H1 (cell line): ENCODE results near the gene CACNA1E. TPM values are rescaled to one million over a fixed set of nuclear protein-coding genes. Genes with fewer than 3 reads are reported as not detected.

Experiments used
- CTCF ChIA-PET: fragments of 300-600 bp; sonication (Branson Sonifier 250); formaldehyde crosslinking; loops from one replicate; lab custom pipeline; 2021; ENCODE audit not compliant: partially characterized antibody; lab: Charles Lee
- POLR2A ChIA-PET: fragments of 300-600 bp; sonication (Branson Sonifier 250); formaldehyde crosslinking; loops from one replicate; lab custom pipeline; 2021; ENCODE audit warnings: inconsistent platforms; ENCODE audit not compliant: partially characterized antibody; lab: Charles Lee
- DNase-seq, 2 experiments: peaks; one replicate each; pipeline versions ENCODE4 v3.0.0 to v3.0.0-alpha.2; 2010 to 2022; ENCODE audit warnings: low spot score in 2 of 2, low read depth in 1 of 2, mixed read lengths in 1 of 2
- FAIRE-seq: peaks from 2 replicates; lab custom pipeline; 2011; peaks lifted over from hg19 to GRCh38; lab: Jason Lieb, UNC
- H2AFZ ChIP-seq: 2 replicates; pipeline ENCODE4 v1.8.1; 2012; ENCODE audit warnings: low read length, inconsistent platforms
- H2AK5ac ChIP-seq: 2 replicates; pipeline ENCODE4 v1.6.1; 2013; ENCODE audit warnings: low read depth, low read length
- H2BK120ac ChIP-seq: replicated peaks from 2 replicates; pipeline ENCODE3; 2013; ENCODE audit warnings: low read depth, low read length, inconsistent platforms
- H2BK12ac ChIP-seq: 2 replicates; pipeline ENCODE4 v1.6.1; 2013; ENCODE audit warnings: low read depth, low read length
- H2BK15ac ChIP-seq: 2 replicates; pipeline ENCODE4 v1.6.1; 2013; ENCODE audit warnings: low read length
- H2BK20ac ChIP-seq: 2 replicates; pipeline ENCODE4 v1.6.1; 2013; ENCODE audit warnings: low read length
- H2BK5ac ChIP-seq: 2 replicates; pipeline ENCODE4 v1.6.1; 2013; ENCODE audit warnings: low read depth, low read length
- H3K14ac ChIP-seq: 2 replicates; pipeline ENCODE4 v1.6.1; 2013; ENCODE audit warnings: inconsistent platforms; ENCODE audit not compliant: insufficient read length
- H3K18ac ChIP-seq: 2 replicates; pipeline ENCODE4 v1.6.1; 2013; ENCODE audit warnings: low read length; ENCODE audit errors: extremely low read depth
- H3K23ac ChIP-seq: 2 replicates; pipeline ENCODE4 v1.6.1; 2013; ENCODE audit warnings: inconsistent platforms; ENCODE audit not compliant: insufficient read length
- H3K23me2 ChIP-seq: 2 replicates; pipeline ENCODE4 v1.6.1; 2013; ENCODE audit warnings: low read depth, low read length
- H3K27ac ChIP-seq: 2 replicates; pipeline ENCODE4 v1.6.1; 2011; ENCODE audit warnings: low read depth, low read length, inconsistent platforms
- H3K27me3 ChIP-seq, 4 experiments: replicated peaks in 1 of 4; 1 replicate in 1 of 4; 2 replicates in 3 of 4; pipeline versions ENCODE4 v1.6.1 to v1.8.1; 2011 to 2013; ENCODE audit warnings: low read length in 3 of 4, mild to moderate bottlenecking in 3 of 4, inconsistent platforms in 2 of 4, mixed read lengths in 2 of 4, moderate library complexity in 1 of 4; ENCODE audit not compliant: control insufficient read depth in 3 of 4, insufficient read depth in 3 of 4; ENCODE audit errors: extremely low read depth in 1 of 4
- H3K36me3 ChIP-seq, 4 experiments: 2 replicates each; pipeline versions ENCODE4 v1.6.1 to v1.8.1; 2011 to 2013; ENCODE audit warnings: mild to moderate bottlenecking in 4 of 4, low read length in 3 of 4, moderate library complexity in 2 of 4, control low read depth in 1 of 4, inconsistent platforms in 1 of 4; ENCODE audit not compliant: insufficient read depth in 4 of 4, control insufficient read depth in 2 of 4
- H3K4ac ChIP-seq: replicated peaks from 2 replicates; pipeline ENCODE3; 2013; ENCODE audit warnings: low read length, low read depth, mixed read lengths, inconsistent platforms; ENCODE audit not compliant: insufficient read length
- H3K4me1 ChIP-seq, 4 experiments: replicated peaks in 1 of 4; 1 replicate in 1 of 4; 2 replicates in 3 of 4; pipeline versions ENCODE4 v1.6.1 to v1.8.1; 2011 to 2013; ENCODE audit warnings: low read length in 3 of 4, inconsistent platforms in 2 of 4, mixed read lengths in 1 of 4; ENCODE audit not compliant: insufficient read depth in 4 of 4, control insufficient read depth in 3 of 4
- H3K4me2 ChIP-seq, 2 experiments: 2 replicates each; pipeline versions ENCODE4 v1.6.1 to v1.8.1; 2011 to 2013; ENCODE audit warnings: low read depth in 2 of 2, low read length in 2 of 2, control low read depth in 1 of 2, inconsistent platforms in 1 of 2, mild to moderate bottlenecking in 1 of 2; ENCODE audit not compliant: insufficient read depth in 1 of 2
- H3K4me3 ChIP-seq, 4 experiments: fragments of 200-600, 300-600 bp in 1 of 4; sonication (generic), shearing (Covaris generic), sonication (Bioruptor Twin) in 1 of 4; 2 replicates each; pipeline versions ENCODE4 v1.5.1 to v1.8.1; 2011 to 2016; ENCODE audit warnings: low read length in 4 of 4, low read depth in 3 of 4, control low read depth in 2 of 4, inconsistent platforms in 2 of 4, mild to moderate bottlenecking in 2 of 4, mixed read lengths in 1 of 4, moderate library complexity in 1 of 4; ENCODE audit not compliant: insufficient read depth in 2 of 4; ENCODE audit errors: extremely low read depth in 1 of 4
- H3K56ac ChIP-seq: replicated peaks from 2 replicates; pipeline ENCODE3; 2013; ENCODE audit warnings: low read depth, mild to moderate bottlenecking, mixed read lengths, low read length, inconsistent platforms; ENCODE audit not compliant: insufficient read length
- H3K79me1 ChIP-seq: 2 replicates; pipeline ENCODE4 v1.6.1; 2013; ENCODE audit warnings: low read depth, low read length, control low read depth
- H3K79me2 ChIP-seq, 2 experiments: 2 replicates each; pipeline versions ENCODE4 v1.6.1 to v1.8.1; 2012 to 2013; ENCODE audit warnings: low read length in 2 of 2, mild to moderate bottlenecking in 2 of 2, inconsistent platforms in 1 of 2; ENCODE audit not compliant: insufficient read depth in 2 of 2, control insufficient read depth in 1 of 2
- H3K9ac ChIP-seq, 4 experiments: replicated peaks in 1 of 4; 1 replicate in 1 of 4; 2 replicates in 3 of 4; pipeline versions ENCODE4 v1.6.1 to v1.8.1; 2011 to 2013; ENCODE audit warnings: low read depth in 3 of 4, low read length in 3 of 4, control low read depth in 2 of 4, mild to moderate bottlenecking in 2 of 4, moderate library complexity in 2 of 4, inconsistent platforms in 1 of 4; ENCODE audit errors: extremely low read depth in 1 of 4
- H3K9me3 ChIP-seq, 2 experiments: 2 replicates each; pipeline versions ENCODE4 v1.6.1 to v1.8.1; 2012 to 2013; ENCODE audit warnings: mild to moderate bottlenecking in 2 of 2, moderate library complexity in 2 of 2, control low read depth in 1 of 2, inconsistent platforms in 1 of 2, low read depth in 1 of 2, low read length in 1 of 2, mixed read lengths in 1 of 2; ENCODE audit not compliant: insufficient read depth in 2 of 2
- H4K20me1 ChIP-seq, 2 experiments: replicated peaks in 1 of 2; 2 replicates each; pipeline versions ENCODE3 to v1.8.1; 2011 to 2013; ENCODE audit warnings: inconsistent platforms in 2 of 2, low read length in 2 of 2, mild to moderate bottlenecking in 1 of 2; ENCODE audit not compliant: insufficient read depth in 2 of 2, control insufficient read depth in 1 of 2
- H4K5ac ChIP-seq: 2 replicates; pipeline ENCODE4 v1.6.1; 2013; ENCODE audit warnings: low read length, low read depth, mixed read lengths, inconsistent platforms; ENCODE audit not compliant: insufficient read length
- H4K8ac ChIP-seq: 2 replicates; pipeline ENCODE4 v1.8.0; 2013; ENCODE audit warnings: mild to moderate bottlenecking, moderate library complexity, low read length, inconsistent platforms; ENCODE audit not compliant: insufficient read depth; ENCODE audit errors: extremely low read depth
- H4K91ac ChIP-seq: replicated peaks from 2 replicates; pipeline ENCODE3; 2013; ENCODE audit warnings: low read length, mixed read lengths, inconsistent platforms; ENCODE audit not compliant: insufficient read length
- CHD2 ChIP-seq: IDR thresholded peaks from 2 replicates; pipeline ENCODE4 v1.6.1; 2012; ENCODE audit warnings: low read length, improper control_type of control experiment
- EGR1 ChIP-seq: IDR thresholded peaks from 2 replicates; pipeline ENCODE4 v1.6.1; 2011; ENCODE audit warnings: low read depth, low read length, borderline replicate concordance
- EZH2 ChIP-seq: fragments of 200-600 bp; sonication (generic); IDR thresholded peaks from 2 replicates; pipeline ENCODE4 v1.7.1; 2012; ENCODE audit warnings: low read depth, mild to moderate bottlenecking, moderate library complexity, low read length, inconsistent platforms; ENCODE audit not compliant: severe bottlenecking
- JUND ChIP-seq: IDR thresholded peaks from 2 replicates; pipeline ENCODE4 v1.6.1; 2011; ENCODE audit warnings: mild to moderate bottlenecking, improper control_type of control experiment, low read length
- PHF8 ChIP-seq: fragments of 200-600 bp; sonication (generic); conservative IDR thresholded peaks from 2 replicates; pipeline ENCODE4 v1.7.1; 2012; ENCODE audit warnings: low read depth, mild to moderate bottlenecking, inconsistent platforms, low read length, moderate library complexity
- TAF1 ChIP-seq: IDR thresholded peaks from 2 replicates; pipeline ENCODE4 v1.6.1; 2011; ENCODE audit warnings: mild to moderate bottlenecking, low read depth, low read length
- YY1 ChIP-seq: IDR thresholded peaks from 2 replicates; pipeline ENCODE4 v1.6.1; 2011; ENCODE audit warnings: low read depth, mild to moderate bottlenecking, low read length
- WGBS, 2 experiments: shearing (Covaris generic) in 1 of 2; methylation state at CpG; one replicate each; pipeline versions ENCODE4 v1.1.6 to v1.1.7; 2013 to 2015; ENCODE audit warnings: low lambda C conversion rate in 2 of 2, mixed read lengths in 2 of 2, inconsistent platforms in 1 of 2, low coverage in 1 of 2, missing lambda C conversion rate in 1 of 2; ENCODE audit not compliant: insufficient replicate concordance in 2 of 2, insufficient coverage in 1 of 2, insufficient read length in 1 of 2; ENCODE audit errors: extremely low coverage in 1 of 2, missing lambda C conversion rate in 1 of 2; 5-methylcytosine and 5-hydroxymethylcytosine counted together
- polyA plus RNA-seq, 7 experiments: library from polyadenylated mRNA; depleted of rRNA in 3 of 7; stranded (reverse) in 5 of 7; unstranded in 2 of 7; fragments of >200 nt in 5 of 7; fragments of 200-250 nt in 2 of 7; gene quantifications; 1 replicate in 5 of 7; 2 replicates in 1 of 7; 4 replicates in 1 of 7; pipeline versions ENCODE4 v1.2.1 to v1.2.3, GENCODE V29; 2011 to 2013; ENCODE audit warnings: missing spikeins in 2 of 7, mixed read lengths in 2 of 7
- total RNA-seq: library from RNA; stranded (reverse); fragmentation: NEBNext Ultra II Directional; extraction: Animal tissue kit (Norgen Biotek cat#: 25700); gene quantifications from 2 replicates; pipeline ENCODE4 v1.2.1, GENCODE V29; 2021

CACNA1E gene
- total and polyA plus RNA-seq, 2 of the 8 experiments (the other 6 are each of a cell fraction or from before 2014, with no cell fraction given) = 0.98 to 1.3 TPM

DNA sequence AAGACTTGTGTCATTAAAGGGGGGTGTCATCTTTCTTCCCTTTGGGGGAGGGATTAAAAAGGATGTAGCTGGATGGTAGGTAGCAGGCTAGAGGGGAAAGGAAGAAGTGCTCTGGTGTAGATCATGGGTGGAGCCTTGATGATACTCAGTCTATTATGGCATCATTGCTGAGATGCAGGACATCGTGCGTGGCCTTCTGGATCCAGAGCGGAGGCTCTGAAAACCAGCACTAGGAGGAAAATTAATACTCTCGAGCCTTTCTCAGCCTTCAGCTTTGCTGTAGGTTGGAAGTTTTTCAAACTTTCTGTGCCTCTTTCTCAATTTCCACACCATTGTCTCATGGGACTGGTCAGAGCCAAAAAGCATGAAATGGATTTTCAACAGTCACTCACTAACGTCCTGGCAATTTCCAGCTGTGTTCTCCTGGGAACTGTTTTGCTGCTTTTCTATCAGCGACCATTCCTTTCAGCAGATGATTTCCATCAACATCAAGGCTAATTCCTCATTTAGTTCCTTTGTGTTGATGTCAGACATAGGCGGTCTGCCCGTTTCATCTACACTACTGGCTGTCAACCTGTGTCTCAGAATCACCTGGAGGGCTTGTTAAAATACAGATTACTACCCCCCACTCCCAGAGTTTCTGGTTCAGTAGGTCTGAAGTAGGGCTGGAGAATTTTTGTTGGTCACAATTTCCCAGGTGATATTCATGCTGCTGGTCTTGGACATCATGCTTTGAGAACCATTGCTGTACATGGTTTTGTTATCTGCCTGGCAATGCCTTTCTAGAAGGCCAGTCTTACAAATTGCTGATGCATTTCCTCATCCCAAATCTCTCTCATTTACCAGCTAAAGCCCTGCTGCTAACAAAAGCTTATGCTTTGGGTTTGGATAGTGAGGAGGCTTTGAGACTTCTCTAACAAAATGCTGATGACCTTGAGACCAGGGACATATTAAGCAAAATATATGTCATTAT, 7.7 kb downstream of the CACNA1E start:
- no peak overlapping the region for H3K56ac ChIP-seq
- CTCF ChIA-PET = interaction anchor here (0.6 to 4.8 kb wide), 5 partner anchors 12 to 944 kb away, joined by 3 to 32 read pairs (median 4); no protein-coding TSS in a partner anchor
- H3K27me3 ChIP-seq = peaks cover 0 to 16% (median 5%) of the 10 kb centered on the region in 4 experiments; a peak in 6 of 7 replicates
- H3K14ac ChIP-seq = no peak overlapping the region
- no peaks in the 10 kb centered on the region for H3K79me2 ChIP-seq
- H4K8ac ChIP-seq = no peak overlapping the region
- no peak overlapping the region for H3K9ac ChIP-seq
- POLR2A ChIA-PET = no interaction called here
- peaks cover 1% of the 10 kb centered on the region; the same call in 1 of the 2 replicates for H3K23me2 ChIP-seq
- H3K23ac ChIP-seq = no peak overlapping the region
- no peak overlapping the region for H2AK5ac ChIP-seq
- 88% methylated on average over 8 of the region's 8 CpGs; no CpG with 5 or more reads in 1 of the 2 experiments for WGBS, 2 experiments
- no peaks in the 10 kb centered on the region for H4K20me1 ChIP-seq
- H3K4me2 ChIP-seq = no peak overlapping the region
- no peak overlapping the region for H2BK15ac ChIP-seq
- no peak overlapping the region for H3K27ac ChIP-seq
- H3K4me1 ChIP-seq = peaks cover 0 to 4% (median 0%) of the 10 kb centered on the region in 4 experiments; a peak in 1 of 7 replicates
- no peak overlapping the region for H3K18ac ChIP-seq
- H3K9me3 ChIP-seq = no peaks in the 10 kb centered on the region
- no peak overlapping the region for H2AFZ ChIP-seq
- no peak overlapping the region for H2BK12ac ChIP-seq
- H4K5ac ChIP-seq = no peak overlapping the region
- H2BK120ac ChIP-seq = no peak overlapping the region
- no peak overlapping the region for H2BK5ac ChIP-seq
- FAIRE-seq = peak; percentile 36
- no peak overlapping the region for H2BK20ac ChIP-seq
- H3K4ac ChIP-seq = no peak overlapping the region
- no peak overlapping the region for H3K4me3 ChIP-seq
- H3K79me1 ChIP-seq = no peaks in the 10 kb centered on the region
- H3K36me3 ChIP-seq = no peaks in the 10 kb centered on the region
- TF ChIP-seq CHD2 = no peak
- no peak for TF ChIP-seq EGR1
- no peak for TF ChIP-seq TAF1
- TF ChIP-seq PHF8 = no peak
- no peak for TF ChIP-seq JUND
- no peak for TF ChIP-seq EZH2
- TF ChIP-seq YY1 = no peak
- H4K91ac ChIP-seq = no peak overlapping the region
- DNase-seq = no peak
